Glutamatergic neuron (in vitro differentiated cells): ENCODE measurements around the gene NDUFS7. TPM values are rescaled to one million over a fixed set of nuclear protein-coding genes. Genes with fewer than 3 reads are reported as not detected.
A peak's percentile ranks its signal among the peaks of the same experiment; 100 is the strongest.

Experiments
- DNase-seq: peaks from one replicate; pipeline ENCODE4 v3.0.0; 2022
- H3K27ac Mint-ChIP-seq: one replicate; pipeline ENCODE4 v1.8.0; 2020; ENCODE audit warnings: mild to moderate bottlenecking, mixed read lengths, inconsistent platforms; ENCODE audit not compliant: unreplicated experiment
- H3K27me3 Mint-ChIP-seq: one replicate; pipeline ENCODE4 v1.8.0; 2020; ENCODE audit warnings: mild to moderate bottlenecking, moderate library complexity, mixed read lengths, inconsistent platforms; ENCODE audit not compliant: unreplicated experiment
- H3K36me3 Mint-ChIP-seq: one replicate; pipeline ENCODE4 v1.8.0; 2020; ENCODE audit warnings: mild to moderate bottlenecking, mixed read lengths, inconsistent platforms; ENCODE audit not compliant: unreplicated experiment
- H3K4me1 Mint-ChIP-seq: one replicate; pipeline ENCODE4 v1.8.0; 2020; ENCODE audit warnings: mild to moderate bottlenecking, low read depth, mixed read lengths, inconsistent platforms; ENCODE audit not compliant: unreplicated experiment
- H3K4me3 Mint-ChIP-seq: one replicate; pipeline ENCODE4 v1.8.0; 2020; ENCODE audit warnings: mild to moderate bottlenecking, mixed read lengths, inconsistent platforms; ENCODE audit not compliant: unreplicated experiment
- H3K9me3 Mint-ChIP-seq: one replicate; pipeline ENCODE4 v1.8.0; 2020; ENCODE audit warnings: mild to moderate bottlenecking, moderate library complexity, mixed read lengths, inconsistent platforms; ENCODE audit not compliant: unreplicated experiment
- CTCF ChIP-seq: fragments of 200-600 bp; sonication (generic); IDR thresholded peaks from one replicate; pipeline ENCODE4 v1.5.0; 2021; ENCODE audit not compliant: partially characterized antibody, unreplicated experiment
- total RNA-seq: library from RNA; stranded (reverse); fragmentation: NEBNext Ultra II Directional; extraction: Animal tissue kit (Norgen Biotek cat#: 25700); gene quantifications from one replicate; pipeline ENCODE4 v1.2.1, GENCODE V29; 2021; ENCODE audit not compliant: unreplicated experiment

The NDUFS7 gene
- total RNA-seq, 1 donor from 2014 or later = 123 TPM

DNA sequence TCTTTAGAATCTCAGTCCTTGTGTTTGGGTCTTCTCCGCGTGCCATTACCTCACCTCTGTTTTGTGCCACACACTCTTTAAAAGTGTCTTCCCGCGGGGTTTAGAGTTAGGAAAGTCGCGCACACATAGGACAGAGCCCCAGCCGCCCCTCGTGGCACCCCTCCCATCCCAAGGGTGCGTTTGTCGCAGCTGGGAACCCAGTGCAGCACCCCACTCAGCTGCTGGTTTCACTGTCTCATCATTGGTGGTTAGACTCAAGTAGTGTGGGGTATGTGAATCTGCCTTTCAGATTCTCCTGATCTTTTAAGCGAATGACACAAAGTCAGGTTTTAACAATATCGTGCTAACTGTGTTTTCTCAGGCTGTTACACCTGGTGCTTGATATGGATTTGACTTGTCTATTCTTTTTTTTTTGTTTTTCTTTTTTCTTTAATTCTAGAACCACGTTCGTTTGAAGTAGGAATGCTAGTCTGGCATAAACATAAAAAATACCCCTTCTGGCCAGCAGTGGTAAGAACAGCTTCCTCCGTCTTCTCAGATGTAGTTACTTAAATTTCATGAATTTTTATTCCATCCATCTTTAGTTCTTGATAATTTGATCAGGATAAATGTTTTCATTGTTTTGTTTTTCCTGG is 19.5 kb upstream of the NDUFS7 start:
- peak overlapping the region; percentile 18 for H3K4me3 Mint-ChIP-seq
- H3K9me3 Mint-ChIP-seq = peaks cover 2% of the 10 kb centered on the region
- peaks cover 25% of the 10 kb centered on the region for H3K4me1 Mint-ChIP-seq
- TF ChIP-seq CTCF = peak; percentile 57
- no peak for DNase-seq
- no peaks in the 10 kb centered on the region for H3K27me3 Mint-ChIP-seq
- H3K36me3 Mint-ChIP-seq = peaks cover 5% of the 10 kb centered on the region
- no peak overlapping the region for H3K27ac Mint-ChIP-seq

DNA sequence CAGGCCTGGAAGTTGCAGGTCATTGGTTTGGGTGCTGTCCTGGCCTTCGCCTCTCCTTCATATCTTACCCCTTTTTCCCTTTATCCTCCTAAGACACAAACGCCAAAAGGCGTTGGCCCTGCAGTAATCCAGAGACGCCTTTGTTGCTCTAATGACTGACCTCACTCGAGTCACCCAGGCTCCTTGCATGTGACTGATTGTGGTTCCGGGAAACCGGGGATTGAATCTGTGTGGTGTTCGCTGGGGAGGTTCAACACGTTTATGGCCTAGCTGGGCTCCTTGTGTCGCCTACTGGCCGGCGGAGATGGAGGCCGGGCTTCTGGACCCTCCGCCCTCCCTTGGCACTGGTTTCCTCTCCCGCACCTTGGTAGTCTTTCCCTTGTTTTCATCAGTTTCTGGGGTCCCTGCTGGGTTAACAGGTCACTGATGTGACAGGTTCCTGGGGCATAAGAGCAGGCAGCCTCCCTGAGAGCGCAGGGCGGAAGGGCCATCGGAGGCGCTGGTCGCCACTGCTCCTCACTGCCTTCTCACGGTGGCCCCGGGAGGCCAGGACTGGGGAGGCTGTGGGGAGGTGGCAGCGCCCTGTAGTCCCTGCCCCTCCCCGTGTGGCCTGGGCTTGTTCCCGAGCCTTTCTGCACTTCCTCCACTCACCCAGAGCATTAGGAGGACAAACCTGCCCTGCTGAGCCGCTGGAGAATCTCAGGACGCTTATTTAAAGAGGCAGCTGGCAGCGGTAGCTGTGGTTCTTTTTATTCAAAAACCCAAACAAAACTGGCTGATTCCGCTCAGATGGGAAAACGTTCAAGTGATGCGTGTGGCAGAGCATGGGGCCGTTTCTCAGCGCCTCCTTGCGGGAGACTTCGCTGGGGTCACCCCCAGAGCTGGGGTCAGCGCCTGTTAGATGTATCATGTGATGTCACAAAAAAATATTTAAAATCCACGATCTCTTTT is 18.1 kb upstream of the NDUFS7 start:
- H3K27me3 Mint-ChIP-seq = no peaks in the 10 kb centered on the region
- H3K36me3 Mint-ChIP-seq = peaks cover 5% of the 10 kb centered on the region
- no peak for DNase-seq
- H3K4me3 Mint-ChIP-seq = no peak overlapping the region
- H3K9me3 Mint-ChIP-seq = peaks cover 2% of the 10 kb centered on the region
- TF ChIP-seq CTCF = no peak
- H3K27ac Mint-ChIP-seq = no peak overlapping the region
- peaks cover 15% of the 10 kb centered on the region for H3K4me1 Mint-ChIP-seq

GRCh38 chr19:1366296-1366695 is 17.4 kb upstream of the NDUFS7 start:
- no peaks in the 10 kb centered on the region for H3K27me3 Mint-ChIP-seq
- TF ChIP-seq CTCF = no peak
- no peak overlapping the region for H3K4me3 Mint-ChIP-seq
- peaks cover 10% of the 10 kb centered on the region for H3K4me1 Mint-ChIP-seq
- no peak overlapping the region for H3K27ac Mint-ChIP-seq
- H3K36me3 Mint-ChIP-seq = peaks cover 5% of the 10 kb centered on the region
- peaks cover 2% of the 10 kb centered on the region for H3K9me3 Mint-ChIP-seq
- no peak for DNase-seq

DNA sequence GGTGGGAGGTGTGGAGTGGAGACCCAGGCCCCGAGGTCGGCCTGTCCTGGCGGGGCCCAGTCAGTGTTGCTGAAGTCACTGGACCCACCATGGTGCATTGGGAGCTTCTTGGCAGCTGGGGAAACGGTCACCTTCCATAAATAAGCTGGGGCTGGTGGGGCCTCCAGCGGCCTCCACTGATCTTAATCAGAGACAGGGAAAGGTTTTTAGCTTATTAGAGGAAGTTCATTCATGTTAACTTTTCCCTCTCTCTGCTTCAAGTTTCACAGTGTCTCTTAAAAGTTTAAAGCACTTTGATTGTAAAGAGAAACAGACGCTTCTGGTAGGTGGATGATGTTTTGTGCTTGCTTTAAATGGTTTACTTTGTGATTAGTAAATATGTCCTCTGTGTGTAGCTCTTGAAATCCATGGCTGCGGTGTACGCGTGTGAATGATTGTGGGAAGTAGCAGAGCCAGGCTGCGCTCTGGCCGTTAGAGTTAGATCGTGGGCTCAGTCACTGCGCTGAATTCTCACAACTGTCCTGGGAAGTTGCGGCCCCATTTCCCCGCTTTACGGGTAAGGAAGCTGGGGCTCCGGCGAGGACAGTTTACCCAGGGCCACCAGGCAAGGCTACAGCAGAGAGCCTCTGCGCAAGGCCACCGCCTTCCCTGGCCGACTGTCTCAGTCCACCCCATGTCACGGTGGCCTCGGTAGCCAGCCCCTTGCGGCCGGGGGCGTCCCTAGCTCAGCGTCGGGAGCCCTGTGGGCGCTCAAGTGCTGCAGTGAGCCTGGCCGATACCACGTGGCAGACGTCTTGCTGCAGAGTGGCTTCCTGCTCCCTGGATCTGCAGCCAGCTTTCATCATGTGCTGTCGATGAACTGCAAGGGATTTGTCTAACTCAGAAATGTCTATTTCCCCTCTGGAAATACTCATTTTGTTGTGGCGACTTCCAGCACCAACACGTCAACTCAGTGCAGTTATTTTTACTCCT is 16.5 kb upstream of the NDUFS7 start:
- peaks cover 2% of the 10 kb centered on the region for H3K9me3 Mint-ChIP-seq
- no peak for TF ChIP-seq CTCF
- DNase-seq = no peak
- peaks cover 2% of the 10 kb centered on the region for H3K36me3 Mint-ChIP-seq
- H3K4me1 Mint-ChIP-seq = peaks cover 4% of the 10 kb centered on the region
- no peak overlapping the region for H3K4me3 Mint-ChIP-seq
- no peaks in the 10 kb centered on the region for H3K27me3 Mint-ChIP-seq
- H3K27ac Mint-ChIP-seq = peak overlapping the region; percentile 23
